PC-9 (cell line): ENCODE data around the gene HLA-DRA. TPM values are rescaled to one million over a fixed set of nuclear protein-coding genes. Genes with fewer than 3 reads are reported as not detected.

ENCODE experiments used
- BruUV-seq: library from RNA; stranded (reverse); fragments of 400-500 nt; replicated peaks from 2 replicates; lab custom pipeline; 2021; lab: Mats Ljungman, UMichigan
- CTCF ChIA-PET: fragments of 300-600 bp; sonication (Branson Sonifier 250); formaldehyde crosslinking; loops from one replicate; lab custom pipeline; 2022; ENCODE audit warnings: antibody characterized with exemption; lab: Charles Lee
- POLR2A ChIA-PET: fragments of 300-600 bp; sonication (Branson Sonifier 250); formaldehyde crosslinking; loops from one replicate; lab custom pipeline; 2022; ENCODE audit warnings: antibody characterized with exemption; ENCODE audit not compliant: unreplicated experiment; lab: Charles Lee
- DNase-seq, 2 experiments: peaks; one replicate each; pipeline versions ENCODE4 v3.0.0 to v3.0.0-alpha.2; 2015 to 2022; ENCODE audit warnings: mixed read lengths in 1 of 2
- H2AFZ ChIP-seq: fragments of 200-600 bp; sonication (generic); 2 replicates; pipeline ENCODE4 v1.8.1; 2017; ENCODE audit warnings: antibody characterized with exemption
- H3F3A ChIP-seq: fragments of 200-600 bp; sonication (generic); 2 replicates; pipeline ENCODE4 v1.8.1; 2017; ENCODE audit warnings: antibody characterized with exemption, mild to moderate bottlenecking, low read depth; ENCODE audit not compliant: insufficient read depth
- H3K27ac ChIP-seq: fragments of 200-600 bp; sonication (generic); 2 replicates; pipeline ENCODE4 v1.6.1; 2016; ENCODE audit warnings: mixed run types
- H3K27me3 ChIP-seq: fragments of 200-600 bp; sonication (generic); 2 replicates; pipeline ENCODE4 v1.6.1; 2016; ENCODE audit warnings: low read depth, mixed run types; ENCODE audit not compliant: insufficient read depth
- H3K36me3 ChIP-seq: fragments of 200-600 bp; sonication (generic); 2 replicates; pipeline ENCODE4 v1.6.1; 2016; ENCODE audit warnings: low read depth, mixed run types
- H3K4me1 ChIP-seq: fragments of 200-600 bp; sonication (generic); replicated peaks from 2 replicates; pipeline ENCODE4 v1.6.1; 2016; ENCODE audit warnings: mixed run types; ENCODE audit not compliant: insufficient read depth
- H3K4me2 ChIP-seq: fragments of 200-600 bp; sonication (generic); 2 replicates; pipeline ENCODE4 v1.6.1; 2017; ENCODE audit warnings: mixed run types
- H3K4me3 ChIP-seq: fragments of 200-600 bp; sonication (generic); 2 replicates; pipeline ENCODE4 v1.6.1; 2016; ENCODE audit warnings: mixed run types
- H3K79me2 ChIP-seq: fragments of 200-600 bp; sonication (generic); 2 replicates; pipeline ENCODE4 v1.6.1; 2017; ENCODE audit warnings: low read depth, mixed run types
- H3K9me2 ChIP-seq: fragments of 200-600 bp; sonication (generic); 2 replicates; pipeline ENCODE4 v1.8.1; 2017; ENCODE audit warnings: mild to moderate bottlenecking; ENCODE audit not compliant: insufficient read depth
- H3K9me3 ChIP-seq: fragments of 200-600 bp; sonication (generic); 2 replicates; pipeline ENCODE4 v1.8.1; 2016; ENCODE audit warnings: low read depth; ENCODE audit not compliant: insufficient read depth
- H4K20me1 ChIP-seq: fragments of 200-600 bp; sonication (generic); 2 replicates; pipeline ENCODE4 v1.8.1; 2017; ENCODE audit not compliant: insufficient read depth
- CTCF ChIP-seq: fragments of 200-600 bp; sonication (generic); conservative IDR thresholded peaks from 2 replicates; pipeline ENCODE4 v1.6.1; 2017; ENCODE audit warnings: mixed run types, antibody characterized with exemption, mild to moderate bottlenecking, moderate library complexity
- EZH2 ChIP-seq: fragments of 200-600 bp; sonication (generic); IDR thresholded peaks from 2 replicates; pipeline ENCODE4 v1.8.0; 2017; ENCODE audit warnings: antibody characterized with exemption, low read depth
- intact Hi-C: fragments of 100-400 bp; cut with micrococcal nuclease; formaldehyde crosslinking; loops from one replicate; pipeline ENCODE4 v1.10.0; 2022; ENCODE audit not compliant: unreplicated experiment
- total RNA-seq: library from RNA; stranded (reverse); gene quantifications from 2 replicates; pipeline ENCODE4 v1.2.3, GENCODE V29; 2021

Gene HLA-DRA
- total RNA-seq, 1 experiment from 2014 or later: not detected

DNA sequence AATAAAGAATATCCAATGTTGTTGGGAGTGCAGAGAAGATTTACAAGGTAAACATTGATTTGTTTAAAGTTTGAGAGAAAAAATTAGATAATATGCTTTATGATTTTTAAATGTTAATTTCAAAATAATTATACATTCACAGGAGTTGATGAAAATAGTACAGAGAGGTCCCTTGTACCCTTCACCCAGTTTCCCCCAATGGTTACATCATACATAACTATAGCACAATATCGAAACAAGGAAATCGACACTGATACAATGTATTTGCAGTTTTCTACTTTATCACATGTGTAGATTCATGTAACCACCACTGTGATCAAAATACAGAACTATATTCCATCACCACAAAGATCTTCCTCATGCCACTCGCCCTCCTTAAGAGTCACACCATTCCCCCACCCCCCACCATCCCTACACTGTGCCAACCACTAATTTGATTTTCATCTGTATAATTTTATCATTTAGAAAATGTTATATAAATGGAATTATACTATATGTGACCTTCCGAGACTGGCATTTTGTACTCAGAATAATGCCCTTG, 11.7 kb upstream of the HLA-DRA start:
- DNase-seq: no peak
- H3K79me2 ChIP-seq: no peaks in the 10 kb centered on the region
- intact Hi-C loops: no loop called here
- H3K9me3 ChIP-seq: no peaks in the 10 kb centered on the region
- H2AFZ ChIP-seq: no peak overlapping the region
- H3K27me3 ChIP-seq: peaks cover 14% of the 10 kb centered on the region; the same call in 1 of the 2 replicates
- H4K20me1 ChIP-seq: no peaks in the 10 kb centered on the region
- BruUV-seq: no TSS peak
- H3F3A ChIP-seq: no peaks in the 10 kb centered on the region
- no peaks in the 10 kb centered on the region for H3K9me2 ChIP-seq
- H3K4me2 ChIP-seq: no peak overlapping the region
- H3K4me1 ChIP-seq: no peaks in the 10 kb centered on the region
- TF ChIP-seq CTCF: no peak
- no peak for TF ChIP-seq EZH2
- ChIA-PET CTCF (no interaction called here), POLR2A (no interaction called here)
- H3K4me3 ChIP-seq: no peak overlapping the region
- H3K36me3 ChIP-seq: no peaks in the 10 kb centered on the region
- no peak overlapping the region for H3K27ac ChIP-seq

DNA sequence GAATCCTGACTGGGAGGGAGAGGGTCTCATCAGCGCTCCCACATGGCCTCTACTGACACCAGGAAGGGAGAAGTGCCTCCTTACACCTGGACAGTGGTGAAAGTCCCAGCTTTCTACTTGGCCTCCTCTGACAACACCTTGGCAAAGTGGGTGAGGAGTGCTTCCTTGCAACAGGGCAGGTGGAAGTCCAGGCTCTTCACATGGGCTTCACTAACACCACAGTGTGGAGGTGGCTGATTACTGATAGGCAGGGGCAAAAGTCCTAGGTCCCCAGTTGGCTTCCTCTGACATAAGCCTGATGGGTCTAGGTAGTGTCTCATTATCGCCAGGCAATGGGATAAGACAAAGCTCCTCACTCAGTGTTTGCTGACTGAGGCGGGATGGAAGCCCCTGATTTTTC, 9.5 kb upstream of the HLA-DRA start:
- no peak overlapping the region for H3K4me2 ChIP-seq
- no peaks in the 10 kb centered on the region for H3K4me1 ChIP-seq
- TF ChIP-seq EZH2 (no peak), CTCF (no peak)
- H2AFZ ChIP-seq: no peak overlapping the region
- no TSS peak for BruUV-seq
- intact Hi-C loops: loop anchor here (5.0 kb wide), 2 partner anchors 357 to 437 kb away; no protein-coding TSS in a partner anchor
- H3K27me3 ChIP-seq: peaks cover 5% of the 10 kb centered on the region; the same call in 1 of the 2 replicates
- no peaks in the 10 kb centered on the region for H3K36me3 ChIP-seq
- H3K9me3 ChIP-seq: no peaks in the 10 kb centered on the region
- no peak overlapping the region for H3K4me3 ChIP-seq
- no peak for DNase-seq
- no peaks in the 10 kb centered on the region for H3F3A ChIP-seq
- ChIA-PET POLR2A (no interaction called here), CTCF (no interaction called here)
- no peaks in the 10 kb centered on the region for H4K20me1 ChIP-seq
- H3K9me2 ChIP-seq: no peaks in the 10 kb centered on the region
- H3K79me2 ChIP-seq: no peaks in the 10 kb centered on the region
- no peak overlapping the region for H3K27ac ChIP-seq

DNA sequence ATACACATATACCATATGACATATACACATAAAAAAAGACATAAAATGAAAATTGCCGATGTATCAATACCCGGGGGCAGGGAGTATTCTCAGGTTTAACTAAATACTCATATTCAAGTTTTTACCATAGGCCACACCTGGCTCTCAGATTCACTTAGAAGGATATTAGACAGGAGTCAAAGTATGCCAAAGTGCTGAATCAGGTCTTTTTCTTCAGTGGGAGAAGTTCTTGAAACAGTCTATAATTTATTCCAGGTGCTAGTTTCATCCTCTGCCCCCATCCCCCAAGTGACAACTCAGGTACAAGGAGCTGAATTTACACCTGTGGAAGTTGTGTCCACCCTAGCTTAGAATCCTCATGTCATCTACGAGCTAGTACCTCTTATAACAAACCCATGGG, 8.5 kb upstream of the HLA-DRA start:
- intact Hi-C loops: loop anchor here (5.0 kb wide), 2 partner anchors 356 to 436 kb away; no protein-coding TSS in a partner anchor

More for the DNA sequence above, 8.5 kb upstream of the HLA-DRA start:
- Histone ChIP-seq H3K4me2 (no peak overlapping the region), H3K36me3 (no peaks in the 10 kb centered on the region), H3K27me3 (peaks cover 5% of the 10 kb centered on the region; the same call in 1 of the 2 replicates), H3K9me3 (no peaks in the 10 kb centered on the region), H3K4me1 (no peaks in the 10 kb centered on the region), H3F3A (no peaks in the 10 kb centered on the region), H3K79me2 (no peaks in the 10 kb centered on the region), H2AFZ (no peak overlapping the region), H3K27ac (no peak overlapping the region), H4K20me1 (no peaks in the 10 kb centered on the region), H3K4me3 (no peak overlapping the region), H3K9me2 (no peaks in the 10 kb centered on the region)
- no TSS peak for BruUV-seq
- CTCF ChIA-PET: no interaction called here
- no peak for DNase-seq
- no peak for TF ChIP-seq EZH2
- TF ChIP-seq CTCF: no peak
- POLR2A ChIA-PET: no interaction called here
